H9 (cell line): ENCODE measurements around the gene CYB5A. TPM values are rescaled to one million over a fixed set of nuclear protein-coding genes. Genes with fewer than 3 reads are reported as not detected.

ENCODE experiments used
- DNase-seq: peaks from one replicate; pipeline ENCODE4 v3.0.0-alpha.2; 2017
- H2AFZ ChIP-seq: one replicate; pipeline ENCODE4 v1.6.1; 2013; ENCODE audit warnings: mild to moderate bottlenecking, low read length, control low read depth, moderate library complexity
- H2AK5ac ChIP-seq: 2 replicates; pipeline ENCODE4 v1.6.1; 2013; ENCODE audit warnings: low read length, control low read depth, mixed read lengths; ENCODE audit not compliant: insufficient read length
- H2BK120ac ChIP-seq: one replicate; pipeline ENCODE4 v1.6.1; 2013; ENCODE audit warnings: low read depth, mild to moderate bottlenecking, low read length, control low read depth, inconsistent platforms; ENCODE audit not compliant: poor library complexity, severe bottlenecking
- H2BK12ac ChIP-seq: 2 replicates; pipeline ENCODE4 v1.6.1; 2013; ENCODE audit warnings: low read length, control low read depth, mixed read lengths, low read depth; ENCODE audit not compliant: insufficient read length
- H2BK15ac ChIP-seq: 2 replicates; pipeline ENCODE4 v1.6.1; 2013; ENCODE audit warnings: low read depth, low read length, control low read depth
- H2BK20ac ChIP-seq: one replicate; pipeline ENCODE4 v1.6.1; 2013; ENCODE audit warnings: low read depth, mild to moderate bottlenecking, low read length, control low read depth, inconsistent platforms; ENCODE audit not compliant: poor library complexity, severe bottlenecking
- H2BK5ac ChIP-seq: 2 replicates; pipeline ENCODE4 v1.6.1; 2013; ENCODE audit warnings: low read length, control low read depth, mixed read lengths; ENCODE audit not compliant: insufficient read length
- H3K14ac ChIP-seq: 2 replicates; pipeline ENCODE4 v1.6.1; 2013; ENCODE audit warnings: low read length, control low read depth; ENCODE audit not compliant: insufficient read depth
- H3K18ac ChIP-seq: 2 replicates; pipeline ENCODE4 v1.6.1; 2013; ENCODE audit warnings: low read depth, mild to moderate bottlenecking, mixed read lengths, low read length, control low read depth; ENCODE audit not compliant: insufficient read length
- H3K23ac ChIP-seq: 2 replicates; pipeline ENCODE4 v1.6.1; 2013; ENCODE audit warnings: low read length, control low read depth, mixed read lengths, low read depth; ENCODE audit not compliant: insufficient read length
- H3K23me2 ChIP-seq: 2 replicates; pipeline ENCODE4 v1.6.1; 2013; ENCODE audit warnings: low read depth, mild to moderate bottlenecking, mixed read lengths, low read length, control low read depth; ENCODE audit not compliant: insufficient read length, poor library complexity, severe bottlenecking
- H3K27ac ChIP-seq: 2 replicates; pipeline ENCODE4 v1.5.1; 2013; ENCODE audit warnings: low read length, control low read depth, mixed read lengths, low read depth; ENCODE audit not compliant: insufficient read length
- H3K27me3 ChIP-seq: 2 replicates; pipeline ENCODE4 v1.6.1; 2013; ENCODE audit warnings: low read length, control low read depth, inconsistent platforms; ENCODE audit not compliant: insufficient read depth
- H3K4ac ChIP-seq: 2 replicates; pipeline ENCODE4 v1.6.1; 2013; ENCODE audit warnings: low read depth, mild to moderate bottlenecking, control low read depth, inconsistent platforms, low read length, moderate library complexity
- H3K4me1 ChIP-seq: 2 replicates; pipeline ENCODE4 v1.6.1; 2013; ENCODE audit warnings: low read length, control low read depth, inconsistent platforms; ENCODE audit not compliant: insufficient read depth
- H3K4me2 ChIP-seq: 2 replicates; pipeline ENCODE4 v1.6.1; 2013; ENCODE audit warnings: low read length, control low read depth, mixed read lengths; ENCODE audit not compliant: insufficient read length, insufficient read depth
- H3K56ac ChIP-seq: 2 replicates; pipeline ENCODE4 v1.6.1; 2013; ENCODE audit warnings: low read depth, mild to moderate bottlenecking, mixed read lengths, low read length, control low read depth; ENCODE audit not compliant: insufficient read length
- H3K79me1 ChIP-seq: 2 replicates; pipeline ENCODE4 v1.6.1; 2013; ENCODE audit warnings: low read depth, mild to moderate bottlenecking, moderate library complexity, low read length, control low read depth, inconsistent platforms; ENCODE audit not compliant: insufficient read depth, poor library complexity, severe bottlenecking
- H3K79me2 ChIP-seq: 2 replicates; pipeline ENCODE4 v1.6.1; 2013; ENCODE audit warnings: low read length, control low read depth, inconsistent platforms; ENCODE audit not compliant: insufficient read depth
- H3K9ac ChIP-seq: 2 replicates; pipeline ENCODE4 v1.6.1; 2013; ENCODE audit warnings: low read length, control low read depth, mixed read lengths; ENCODE audit not compliant: insufficient read length; ENCODE audit errors: extremely low read depth
- H3K9me3 ChIP-seq: one replicate; pipeline ENCODE4 v1.6.1; 2013; ENCODE audit warnings: low read depth, low read length, inconsistent platforms; ENCODE audit not compliant: control insufficient read depth
- H3T11ph ChIP-seq: one replicate; pipeline ENCODE4 v1.6.1; 2013; ENCODE audit warnings: mild to moderate bottlenecking, low read length, control low read depth, inconsistent platforms
- H4K20me1 ChIP-seq: one replicate; pipeline ENCODE4 v1.6.1; 2013; ENCODE audit not compliant: control insufficient read depth, insufficient read length, insufficient read depth
- H4K5ac ChIP-seq: 2 replicates; pipeline ENCODE4 v1.6.1; 2013; ENCODE audit warnings: low read depth, mild to moderate bottlenecking, mixed read lengths, low read length, control low read depth; ENCODE audit not compliant: insufficient read length
- H4K8ac ChIP-seq: replicated peaks from 2 replicates; pipeline ENCODE4 v1.6.1; 2013; ENCODE audit warnings: low read length, control low read depth, mixed read lengths, low read depth; ENCODE audit not compliant: insufficient read length
- H4K91ac ChIP-seq: 2 replicates; pipeline ENCODE4 v1.6.1; 2013; ENCODE audit warnings: low read depth, mild to moderate bottlenecking, moderate library complexity, mixed read lengths, low read length, control low read depth; ENCODE audit not compliant: insufficient read length
- H3K27ac Mint-ChIP-seq, 3 experiments: 2 replicates in 2 of 3; 3 replicates in 1 of 3; pipeline ENCODE4 v1.8.0; 2020 to 2021; ENCODE audit warnings: mixed read lengths in 3 of 3, mild to moderate bottlenecking in 1 of 3, moderate library complexity in 1 of 3
- H3K27me3 Mint-ChIP-seq: 2 replicates; pipeline ENCODE4 v1.8.0; 2021; ENCODE audit warnings: low read depth, mild to moderate bottlenecking, moderate library complexity, mixed read lengths
- H3K36me3 Mint-ChIP-seq, 3 experiments: 2 replicates in 2 of 3; 3 replicates in 1 of 3; pipeline ENCODE4 v1.8.0; 2020 to 2021; ENCODE audit warnings: low read depth in 3 of 3, mixed read lengths in 3 of 3; ENCODE audit not compliant: insufficient read depth in 1 of 3
- H3K4me1 Mint-ChIP-seq, 2 experiments: 2 replicates each; pipeline ENCODE4 v1.8.0; 2020; ENCODE audit warnings: mixed read lengths in 2 of 2
- H3K4me3 Mint-ChIP-seq, 2 experiments: 2 replicates in 1 of 2; 3 replicates in 1 of 2; pipeline ENCODE4 v1.8.0; 2020 to 2021; ENCODE audit warnings: mild to moderate bottlenecking in 2 of 2, mixed read lengths in 2 of 2, moderate library complexity in 1 of 2
- H3K9me3 Mint-ChIP-seq, 2 experiments: 2 replicates in 1 of 2; 3 replicates in 1 of 2; pipeline ENCODE4 v1.8.0; 2020; ENCODE audit warnings: mild to moderate bottlenecking in 2 of 2, mixed read lengths in 2 of 2, moderate library complexity in 1 of 2
- WGBS: extraction: QIAGEN DNeasy Blood & Tissue Kit; methylation state at CpG from one replicate; pipeline ENCODE4 v1.1.7; 2013; ENCODE audit warnings: missing lambda C conversion rate, low lambda C conversion rate, mixed read lengths; ENCODE audit not compliant: insufficient read length; ENCODE audit errors: extremely low coverage; 5-methylcytosine and 5-hydroxymethylcytosine counted together
- total RNA-seq: library from RNA; stranded (reverse); gene quantifications from 2 replicates; pipeline ENCODE4 v1.2.1, GENCODE V29; 2021
- TF ChIP-seq, protein P1 (sequence below): fragments of 200-600 bp; sonication (generic); conservative IDR thresholded peaks from 3 replicates; pipeline ENCODE4 v1.8.0; 2021; ENCODE audit warnings: antibody characterized with exemption, mild to moderate bottlenecking

Gene CYB5A
- total RNA-seq, 1 experiment from 2014 or later, result 93.2 TPM

DNA sequence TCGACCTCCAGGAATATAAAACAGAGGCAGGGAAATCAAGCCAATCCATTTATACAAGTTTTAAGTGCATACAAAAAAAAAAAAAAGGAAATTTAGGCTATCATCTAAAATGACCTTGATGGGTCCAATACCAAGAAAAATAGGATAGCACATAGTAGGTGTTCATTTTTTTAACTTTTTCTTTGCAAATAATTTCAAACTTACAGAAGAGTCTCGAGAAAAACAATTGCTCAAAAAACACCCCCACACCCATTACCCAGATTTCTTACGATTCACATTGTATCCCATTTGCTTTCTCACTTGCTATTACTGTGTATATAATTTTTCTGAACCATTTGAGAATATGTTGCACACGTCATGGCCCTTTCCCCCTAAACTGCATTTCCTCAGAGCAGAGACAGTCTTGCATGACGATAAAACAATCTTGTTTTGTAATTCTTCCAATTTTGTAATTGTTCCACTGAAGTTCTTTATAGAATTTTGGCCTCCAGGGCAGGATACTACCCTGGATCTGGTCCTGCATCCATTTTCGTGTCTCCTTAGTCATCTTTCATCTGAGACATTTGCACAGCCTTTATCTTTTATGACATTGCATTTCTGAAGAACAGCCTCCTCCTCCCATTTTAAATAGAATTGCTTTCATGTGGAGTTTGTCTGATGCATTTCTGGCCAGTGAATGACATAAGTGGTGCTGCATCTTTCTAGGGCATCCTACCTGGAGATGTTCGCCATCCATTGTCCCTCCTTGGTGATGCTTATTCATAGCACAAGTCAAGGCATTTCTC is 68.9 kb downstream of the CYB5A start:
- Histone ChIP-seq H3K4me2 (no peak overlapping the region), H2BK20ac (no peak overlapping the region), H3K4me1 (no peaks in the 10 kb centered on the region), H2BK120ac (no peak overlapping the region), H3T11ph (no peak overlapping the region), H3K18ac (no peak overlapping the region), H2AK5ac (no peak overlapping the region), H3K27me3 (no peaks in the 10 kb centered on the region), H3K9me3 (no peaks in the 10 kb centered on the region), H4K5ac (no peak overlapping the region), H3K79me1 (no peaks in the 10 kb centered on the region), H3K79me2 (no peaks in the 10 kb centered on the region), H3K23me2 (no peaks in the 10 kb centered on the region), H3K23ac (no peak overlapping the region), H2AFZ (no peak overlapping the region), H3K56ac (no peak overlapping the region), H3K27ac (no peak overlapping the region), H3K9ac (no peak overlapping the region), H2BK15ac (no peak overlapping the region), H2BK12ac (no peak overlapping the region), H4K91ac (no peak overlapping the region), H4K20me1 (no peaks in the 10 kb centered on the region), H3K4ac (no peak overlapping the region), H2BK5ac (no peak overlapping the region), H3K14ac (no peak overlapping the region), H4K8ac (no peak overlapping the region)
- no peaks in the 10 kb centered on the region for H3K36me3 Mint-ChIP-seq
- no peaks in the 10 kb centered on the region for H3K27me3 Mint-ChIP-seq
- no CpG with 5 or more reads among the region's 7 CpGs for WGBS
- H3K9me3 Mint-ChIP-seq, result 0 out of 5 replicates have a peak, but pooled peaks cover 0 to 4% of the 10 kb centered on the region in 2 experiments
- H3K27ac Mint-ChIP-seq, result no peak overlapping the region
- TF ChIP-seq, protein P1, sequence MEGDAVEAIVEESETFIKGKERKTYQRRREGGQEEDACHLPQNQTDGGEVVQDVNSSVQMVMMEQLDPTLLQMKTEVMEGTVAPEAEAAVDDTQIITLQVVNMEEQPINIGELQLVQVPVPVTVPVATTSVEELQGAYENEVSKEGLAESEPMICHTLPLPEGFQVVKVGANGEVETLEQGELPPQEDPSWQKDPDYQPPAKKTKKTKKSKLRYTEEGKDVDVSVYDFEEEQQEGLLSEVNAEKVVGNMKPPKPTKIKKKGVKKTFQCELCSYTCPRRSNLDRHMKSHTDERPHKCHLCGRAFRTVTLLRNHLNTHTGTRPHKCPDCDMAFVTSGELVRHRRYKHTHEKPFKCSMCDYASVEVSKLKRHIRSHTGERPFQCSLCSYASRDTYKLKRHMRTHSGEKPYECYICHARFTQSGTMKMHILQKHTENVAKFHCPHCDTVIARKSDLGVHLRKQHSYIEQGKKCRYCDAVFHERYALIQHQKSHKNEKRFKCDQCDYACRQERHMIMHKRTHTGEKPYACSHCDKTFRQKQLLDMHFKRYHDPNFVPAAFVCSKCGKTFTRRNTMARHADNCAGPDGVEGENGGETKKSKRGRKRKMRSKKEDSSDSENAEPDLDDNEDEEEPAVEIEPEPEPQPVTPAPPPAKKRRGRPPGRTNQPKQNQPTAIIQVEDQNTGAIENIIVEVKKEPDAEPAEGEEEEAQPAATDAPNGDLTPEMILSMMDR, result no peak
- no peak overlapping the region for H3K4me3 Mint-ChIP-seq
- DNase-seq, result no peak
- H3K4me1 Mint-ChIP-seq, result no peaks in the 10 kb centered on the region
